ENCODE measurements around the gene PLEKHB1.

The PLEKHB1 gene, protein sequence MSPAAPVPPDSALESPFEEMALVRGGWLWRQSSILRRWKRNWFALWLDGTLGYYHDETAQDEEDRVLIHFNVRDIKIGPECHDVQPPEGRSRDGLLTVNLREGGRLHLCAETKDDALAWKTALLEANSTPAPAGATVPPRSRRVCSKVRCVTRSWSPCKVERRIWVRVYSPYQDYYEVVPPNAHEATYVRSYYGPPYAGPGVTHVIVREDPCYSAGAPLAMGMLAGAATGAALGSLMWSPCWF

DNA sequence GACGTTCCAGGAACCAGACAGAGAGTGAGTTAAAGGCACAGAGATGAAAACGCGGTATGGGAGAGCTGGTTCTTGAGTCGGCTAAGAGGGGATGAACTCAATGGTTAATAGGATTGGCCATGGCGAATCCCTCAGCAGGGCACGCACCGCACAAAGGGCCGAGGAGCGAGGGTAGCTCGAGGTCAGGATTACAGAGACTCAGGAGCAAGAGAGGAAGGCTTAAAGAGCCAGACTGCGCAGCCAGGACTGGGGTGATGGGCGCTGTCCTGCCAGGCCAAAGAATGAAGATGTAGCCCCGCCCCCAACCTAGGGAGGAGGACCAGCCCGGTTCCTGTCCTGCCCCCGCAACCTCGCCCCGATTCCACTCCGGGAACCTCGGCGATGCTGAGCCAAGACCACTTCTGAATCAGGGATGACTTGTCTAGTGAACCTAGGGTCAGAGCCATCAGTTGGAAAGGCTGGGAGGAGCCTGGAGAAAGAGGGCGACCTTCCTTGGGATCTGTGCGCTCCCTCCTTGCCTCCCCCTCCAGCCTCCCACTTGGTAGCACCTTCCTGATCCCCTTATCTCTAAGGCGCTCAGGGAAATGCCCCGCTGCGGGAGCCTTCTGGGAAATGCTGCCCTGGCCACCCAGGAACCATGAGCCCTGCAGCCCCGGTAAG, at the start of gene PLEKHB1:
PLEKHB1 (plus strand) TSS at position 610 of the 660 bp plus-strand sequence; CDS start at position 638, 28 bp downstream.
- no peak for DNase-seq
- in situ Hi-C loops (cut with HindIII; ENCODE audit: low pct_ligation_motif_present, low pct_unique_long_range_greater_than_20kb, low sequenced_read_pairs) = no loop called here

GRCh38 chr11:73597336-73597955, 48.9 kb upstream of the PLEKHB1 start:
- no peak for DNase-seq
- in situ Hi-C loops (cut with HindIII; ENCODE audit: low pct_ligation_motif_present, low pct_unique_long_range_greater_than_20kb, low sequenced_read_pairs) = no loop called here

DNA sequence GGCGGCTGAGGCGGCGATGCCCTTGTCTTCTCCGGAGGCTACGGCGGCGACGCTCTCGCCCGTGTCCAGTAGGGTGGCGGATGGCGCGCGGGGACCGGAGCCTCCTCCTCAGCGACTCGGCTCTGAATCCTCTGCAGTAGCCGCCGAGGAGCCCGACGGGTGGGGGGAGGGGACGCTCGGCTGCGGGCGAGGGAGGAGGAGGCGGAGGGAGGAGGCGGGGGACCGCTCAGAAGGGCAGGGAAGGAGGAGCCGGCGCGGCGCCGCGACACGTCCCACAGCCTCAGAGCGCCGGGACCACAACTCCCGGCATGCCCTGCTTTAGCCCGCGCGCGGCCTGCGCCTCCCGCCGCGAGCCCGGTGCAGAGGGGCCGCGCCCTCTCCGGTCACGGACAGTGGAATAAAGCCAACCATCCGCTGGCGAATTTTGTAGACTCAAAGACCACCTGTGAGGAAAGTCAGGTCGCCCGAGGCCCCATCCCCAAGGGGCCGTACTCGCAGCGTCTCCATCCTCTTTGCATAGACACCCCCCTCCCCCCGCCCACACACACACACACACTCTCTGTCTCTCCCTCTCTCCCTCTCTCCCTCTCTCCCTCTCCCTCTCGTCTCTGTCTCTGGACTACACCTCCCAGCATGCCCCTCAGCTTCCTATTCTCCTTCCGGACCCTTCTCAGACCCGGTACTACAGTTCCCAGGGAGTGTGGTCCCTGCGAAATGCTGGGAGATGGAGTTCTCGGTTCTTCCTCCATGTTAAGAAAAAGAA, 48.2 kb upstream of the PLEKHB1 start, which contains the start of gene FAM168A:
FAM168A (minus strand) TSS at position 157 of the 763 bp plus-strand sequence. CDS start 129,638 bp downstream, outside the sequence.
- peak; percentile 92 for DNase-seq
- in situ Hi-C loops (cut with HindIII; ENCODE audit: low pct_ligation_motif_present, low pct_unique_long_range_greater_than_20kb, low sequenced_read_pairs) = no loop called here

GRCh38 chr11:73598719-73599379, 47.5 kb upstream of the PLEKHB1 start:
- in situ Hi-C loops (cut with HindIII; ENCODE audit: low pct_ligation_motif_present, low pct_unique_long_range_greater_than_20kb, low sequenced_read_pairs) = no loop called here
- DNase-seq = no peak

DNA sequence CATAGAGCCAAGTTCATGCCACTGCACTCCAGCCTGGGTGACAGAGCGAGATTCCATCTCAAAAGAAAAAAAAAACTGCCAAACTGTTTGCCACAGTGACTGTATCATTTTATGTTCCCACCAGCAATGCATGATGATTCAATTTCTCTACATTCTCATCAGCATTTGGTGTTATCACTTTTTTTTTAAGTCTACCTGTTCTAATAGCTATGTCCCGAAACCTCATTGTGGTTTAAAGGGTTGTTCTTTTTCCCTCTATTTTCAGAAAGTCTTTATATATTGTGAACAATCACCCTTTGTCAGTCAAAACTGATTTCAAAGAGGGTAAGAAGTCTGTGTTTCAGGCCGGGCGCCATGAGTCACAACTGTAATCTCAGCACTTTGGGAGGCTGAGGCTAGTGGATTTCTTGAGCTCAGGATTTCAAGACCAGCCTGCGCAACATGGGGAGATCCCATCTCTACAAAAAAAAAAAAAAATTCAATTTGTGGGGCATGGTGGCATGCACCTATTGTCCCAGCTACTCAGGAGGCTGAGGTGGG, 33.7 kb upstream of the PLEKHB1 start:
- in situ Hi-C loops (cut with HindIII; ENCODE audit: low pct_ligation_motif_present, low pct_unique_long_range_greater_than_20kb, low sequenced_read_pairs) = no loop called here
- no peak for DNase-seq

- no peak for DNase-seq
- in situ Hi-C loops (cut with HindIII; ENCODE audit: low pct_ligation_motif_present, low pct_unique_long_range_greater_than_20kb, low sequenced_read_pairs) = no loop called here
Observed at GRCh38 chr11:73614591-73614990, 31.8 kb upstream of the PLEKHB1 start.

DNA sequence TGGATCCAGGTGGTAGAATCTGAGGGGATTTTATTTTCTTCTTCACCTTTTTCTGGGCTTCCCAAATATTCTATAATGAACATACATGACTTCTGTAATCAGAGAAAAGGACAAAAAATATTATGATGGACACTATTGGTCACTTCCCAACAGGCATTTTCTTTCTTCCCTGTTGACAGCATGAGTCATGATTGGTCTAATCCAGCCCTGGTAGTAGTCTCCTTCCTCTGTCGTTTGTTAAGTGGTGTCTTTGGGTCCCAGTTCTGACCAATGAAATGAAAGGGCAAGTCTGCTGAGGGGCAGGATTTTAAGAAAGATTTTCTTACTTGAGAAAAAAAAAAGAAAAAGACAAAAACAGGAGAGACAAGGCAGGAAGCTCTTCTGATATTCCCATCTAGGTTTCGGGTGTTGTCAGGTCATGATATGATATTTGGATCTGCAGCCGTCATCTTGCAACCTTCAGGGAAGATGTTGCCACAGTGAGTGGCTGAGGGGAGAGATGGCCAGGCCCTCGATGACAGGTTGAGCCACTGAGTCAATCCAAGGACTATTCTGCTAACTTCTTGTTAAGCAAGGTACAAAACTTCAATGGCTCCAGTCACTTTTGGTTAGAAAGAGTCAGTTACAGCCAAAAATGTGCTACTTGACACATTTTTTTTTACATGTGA, 23.3 kb upstream of the PLEKHB1 start:
- no peak for DNase-seq
- in situ Hi-C loops (cut with HindIII; ENCODE audit: low pct_ligation_motif_present, low pct_unique_long_range_greater_than_20kb, low sequenced_read_pairs) = no loop called here

- DNase-seq = no peak
- in situ Hi-C loops (cut with HindIII; ENCODE audit: low pct_ligation_motif_present, low pct_unique_long_range_greater_than_20kb, low sequenced_read_pairs) = no loop called here
Observed at GRCh38 chr11:73623686-73624085, 22.7 kb upstream of the PLEKHB1 start.

GRCh38 chr11:73625696-73626318, 20.6 kb upstream of the PLEKHB1 start:
- DNase-seq = peak; percentile 67
- in situ Hi-C loops (cut with HindIII; ENCODE audit: low pct_ligation_motif_present, low pct_unique_long_range_greater_than_20kb, low sequenced_read_pairs) = no loop called here

GRCh38 chr11:73629907-73630306, 16.5 kb upstream of the PLEKHB1 start:
- in situ Hi-C loops (cut with HindIII; ENCODE audit: low pct_ligation_motif_present, low pct_unique_long_range_greater_than_20kb, low sequenced_read_pairs) = no loop called here
- no peak for DNase-seq

DNA sequence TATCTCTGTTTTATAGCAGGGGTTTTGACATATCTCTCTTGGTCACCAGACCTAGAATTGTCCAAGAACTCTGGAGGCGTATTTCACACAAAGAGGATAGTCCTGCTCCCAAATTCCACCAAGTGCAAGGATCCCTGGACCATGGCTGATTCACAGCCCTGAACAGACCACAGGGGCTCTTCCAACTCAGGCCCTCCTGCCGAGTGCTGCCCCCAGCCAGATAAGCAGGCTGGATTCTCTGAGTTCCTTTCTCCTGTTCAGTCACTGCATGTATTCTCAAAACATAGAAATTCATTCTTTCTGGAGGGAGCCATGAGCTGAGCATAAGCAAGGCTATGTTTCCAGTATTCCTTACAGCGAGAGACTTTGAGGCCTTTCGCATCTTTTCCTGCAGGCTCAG, 13.4 kb upstream of the PLEKHB1 start:
- in situ Hi-C loops (cut with HindIII; ENCODE audit: low pct_ligation_motif_present, low pct_unique_long_range_greater_than_20kb, low sequenced_read_pairs) = no loop called here
- DNase-seq = no peak

GRCh38 chr11:73633999-73634398, 12.4 kb upstream of the PLEKHB1 start:
- DNase-seq = no peak
- in situ Hi-C loops (cut with HindIII; ENCODE audit: low pct_ligation_motif_present, low pct_unique_long_range_greater_than_20kb, low sequenced_read_pairs) = no loop called here

DNA sequence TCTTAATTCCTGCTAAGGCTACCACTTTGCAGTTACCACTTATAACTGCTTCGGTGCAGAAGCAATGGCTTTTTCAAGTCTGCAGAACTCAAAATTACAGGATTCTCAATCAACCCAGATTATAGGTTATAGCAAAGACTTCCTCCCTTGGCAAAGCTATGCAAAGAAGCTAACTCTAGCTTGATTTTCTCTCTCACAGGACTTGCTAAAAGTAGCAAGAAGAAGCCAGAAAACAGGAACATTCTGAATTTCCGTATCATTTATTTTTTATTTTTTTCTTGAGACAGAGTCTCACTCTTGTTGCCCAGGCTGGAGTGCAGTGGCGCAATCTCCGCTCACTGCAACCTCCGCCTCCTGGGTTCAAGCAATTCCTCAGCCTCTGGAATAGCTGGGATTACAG, 10.7 kb upstream of the PLEKHB1 start:
- no peak for DNase-seq
- in situ Hi-C loops (cut with HindIII; ENCODE audit: low pct_ligation_motif_present, low pct_unique_long_range_greater_than_20kb, low sequenced_read_pairs) = no loop called here

DNA sequence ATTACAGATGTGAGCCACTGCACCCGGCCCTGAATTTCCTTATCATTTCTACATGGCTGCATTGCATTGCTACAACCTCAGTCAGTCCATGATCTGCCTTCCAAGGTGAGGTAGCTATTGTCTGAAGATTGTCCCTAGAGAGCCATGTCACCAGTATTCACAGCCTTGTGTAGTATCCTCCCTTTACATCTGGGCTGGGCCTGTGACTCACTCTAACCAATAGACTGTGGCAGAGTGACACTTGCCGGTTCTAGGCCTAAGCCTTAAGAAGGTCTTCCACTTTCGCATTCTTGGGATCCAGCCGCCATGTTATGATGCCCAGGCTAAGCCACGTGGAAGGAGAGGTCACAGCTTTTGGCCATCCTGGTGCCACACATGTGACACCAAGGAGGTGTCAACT, 10.1 kb upstream of the PLEKHB1 start:
- in situ Hi-C loops (cut with HindIII; ENCODE audit: low pct_ligation_motif_present, low pct_unique_long_range_greater_than_20kb, low sequenced_read_pairs) = no loop called here
- no peak for DNase-seq

DNA sequence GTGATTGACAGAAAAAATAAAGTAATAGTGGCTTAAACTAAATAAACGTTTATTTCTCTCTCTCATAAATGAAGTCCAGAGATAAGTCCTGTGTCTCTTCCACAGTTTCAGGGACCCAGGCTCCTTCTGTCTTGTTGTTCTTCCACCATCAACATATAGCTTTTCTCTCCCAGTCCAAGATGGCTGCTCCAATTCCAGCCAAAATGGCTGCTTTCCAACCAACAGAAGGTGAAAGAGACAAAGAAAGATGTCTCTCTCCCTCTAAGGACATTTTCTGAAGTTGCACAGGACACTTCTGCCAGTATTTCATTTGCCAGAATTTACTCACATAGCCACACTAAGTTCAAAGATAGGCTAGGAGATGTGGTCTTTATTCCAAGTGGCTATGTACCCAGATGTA, 9.4 kb upstream of the PLEKHB1 start:
- in situ Hi-C loops (cut with HindIII; ENCODE audit: low pct_ligation_motif_present, low pct_unique_long_range_greater_than_20kb, low sequenced_read_pairs) = no loop called here
- no peak for DNase-seq

DNA sequence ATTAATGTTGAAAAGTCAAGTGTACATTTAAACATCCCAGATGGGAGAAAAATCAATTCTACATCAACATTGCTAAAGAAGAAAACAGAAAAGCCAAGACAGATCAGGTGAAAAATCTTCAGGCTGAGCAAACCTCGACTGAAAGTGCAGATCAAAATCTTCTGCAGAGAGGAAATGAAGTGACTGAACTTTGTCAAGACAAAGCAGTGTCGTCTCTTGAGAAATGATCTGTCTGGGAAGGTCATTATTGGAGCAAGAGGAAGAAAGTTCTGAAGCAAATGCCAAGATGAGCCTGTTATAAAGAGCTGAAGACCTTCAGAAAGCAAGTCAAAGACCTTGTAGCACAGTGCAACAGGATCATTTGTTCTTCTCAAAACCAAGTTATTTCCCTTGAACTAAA, 5.8 kb upstream of the PLEKHB1 start:
- in situ Hi-C loops (cut with HindIII; ENCODE audit: low pct_ligation_motif_present, low pct_unique_long_range_greater_than_20kb, low sequenced_read_pairs) = no loop called here
- no peak for DNase-seq

GRCh38 chr11:73641668-73642067, 4.7 kb upstream of the PLEKHB1 start:
- no peak for DNase-seq
- in situ Hi-C loops (cut with HindIII; ENCODE audit: low pct_ligation_motif_present, low pct_unique_long_range_greater_than_20kb, low sequenced_read_pairs) = no loop called here
